GM12892 (cell line): ENCODE data around the gene PRR5.

Source experiments
- DNase-seq: peaks from one replicate; pipeline ENCODE4 v3.0.0; 2011; ENCODE audit not compliant: insufficient read length
- FAIRE-seq: peaks from 2 replicates; lab custom pipeline; 2011; peaks lifted over from hg19 to GRCh38; lab: Jason Lieb, UNC
- POLR2A ChIP-seq: IDR thresholded peaks from 2 replicates; pipeline ENCODE4 v1.6.1; 2011; ENCODE audit warnings: low read depth, low read length, control low read depth
- POLR2AphosphoS5 ChIP-seq: IDR thresholded peaks from 2 replicates; pipeline ENCODE4 v1.6.1; 2011; ENCODE audit warnings: low read depth, low read length, control low read depth
- TAF1 ChIP-seq: IDR thresholded peaks from 2 replicates; pipeline ENCODE4 v1.6.1; 2011; ENCODE audit warnings: low read depth, mild to moderate bottlenecking, control low read depth, low read length, borderline replicate concordance

Gene PRR5

DNA sequence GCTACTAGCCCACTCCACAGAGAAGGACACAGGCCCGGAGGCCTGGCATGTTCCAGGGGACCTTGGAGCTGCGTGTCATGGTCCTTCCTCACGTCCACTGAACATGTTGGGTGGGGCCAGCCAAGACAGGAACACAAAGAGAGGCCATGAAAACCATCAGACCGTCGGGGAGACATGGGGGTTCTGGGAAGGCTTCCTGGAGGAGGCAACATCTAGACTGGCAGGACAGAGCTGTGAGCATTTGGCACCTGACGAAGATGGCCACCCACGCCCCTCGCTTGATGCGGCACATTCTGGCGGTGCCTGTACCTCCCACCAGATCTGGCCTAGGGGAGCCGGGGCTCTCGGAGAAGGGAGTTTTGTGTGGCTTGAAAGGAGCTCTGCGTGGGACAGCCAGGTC lies 25.7 kb downstream of the PRR5 start:
- DNase-seq (no peak), FAIRE-seq (no peak)
- TF ChIP-seq POLR2AphosphoS5 (no peak), TAF1 (no peak), POLR2A (no peak)

DNA sequence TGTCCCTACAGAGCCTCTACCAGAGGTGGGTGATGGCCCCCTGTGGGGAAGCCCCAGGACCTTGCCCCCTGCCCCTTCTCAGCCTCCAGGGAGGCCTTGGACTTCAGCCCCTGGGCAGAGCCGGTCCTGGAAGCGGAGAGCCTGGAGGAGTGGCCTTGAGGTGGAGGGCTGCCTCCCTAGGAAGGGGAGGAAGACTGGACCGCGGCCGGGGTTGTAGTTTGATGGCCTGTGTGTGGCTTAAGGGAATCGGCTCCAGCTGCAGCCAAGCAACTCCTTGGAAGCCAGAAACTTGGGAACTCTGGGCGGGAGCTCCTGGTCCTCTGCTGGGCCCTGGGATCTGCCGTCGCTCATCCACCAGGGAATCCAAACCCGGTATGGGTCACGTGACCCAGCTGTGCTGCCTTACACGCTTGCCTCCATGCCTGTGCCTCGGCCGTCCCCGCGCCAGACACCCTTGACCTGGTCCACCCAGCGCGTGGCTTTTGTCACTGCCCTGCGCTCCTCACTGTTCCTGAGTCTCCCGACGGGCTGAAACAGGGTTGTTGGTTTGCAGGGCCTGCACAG lies 26.8 kb downstream of the PRR5 start:
- TF ChIP-seq POLR2A (no peak), POLR2AphosphoS5 (no peak), TAF1 (no peak)
- no peak for DNase-seq
- no peak for FAIRE-seq

DNA sequence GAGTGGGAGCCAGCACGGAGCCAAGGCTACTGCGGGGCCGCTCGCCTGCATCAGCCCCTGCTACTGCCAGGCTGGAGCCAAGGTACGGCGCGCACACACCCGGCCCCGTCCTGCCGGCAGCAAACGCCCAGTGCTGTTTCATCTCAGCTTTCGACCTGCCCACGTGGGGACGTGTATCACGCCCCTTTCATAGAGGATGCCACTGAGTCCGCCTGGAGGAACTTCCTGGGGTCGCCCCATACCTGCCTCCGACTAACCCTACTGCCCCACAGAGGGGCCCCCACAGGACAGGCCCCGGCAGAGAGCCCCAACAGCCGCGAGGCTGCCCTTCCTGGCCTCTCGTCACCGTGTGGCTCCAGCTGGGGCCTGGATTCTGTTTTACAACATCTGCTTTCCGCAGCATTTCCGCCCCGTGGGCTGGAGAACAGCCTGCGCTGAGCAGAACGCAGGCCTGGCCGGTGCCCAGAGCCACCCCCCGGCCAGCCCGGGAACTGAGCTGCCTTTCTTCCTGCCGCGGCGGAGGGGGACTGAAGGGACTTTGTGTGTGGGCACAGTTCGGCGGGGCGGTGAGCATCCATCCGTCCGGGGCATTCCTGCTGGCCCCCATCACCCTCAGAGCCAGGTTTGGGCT lies 27.5 kb downstream of the PRR5 start:
- no peak for FAIRE-seq
- DNase-seq, result no peak

DNA sequence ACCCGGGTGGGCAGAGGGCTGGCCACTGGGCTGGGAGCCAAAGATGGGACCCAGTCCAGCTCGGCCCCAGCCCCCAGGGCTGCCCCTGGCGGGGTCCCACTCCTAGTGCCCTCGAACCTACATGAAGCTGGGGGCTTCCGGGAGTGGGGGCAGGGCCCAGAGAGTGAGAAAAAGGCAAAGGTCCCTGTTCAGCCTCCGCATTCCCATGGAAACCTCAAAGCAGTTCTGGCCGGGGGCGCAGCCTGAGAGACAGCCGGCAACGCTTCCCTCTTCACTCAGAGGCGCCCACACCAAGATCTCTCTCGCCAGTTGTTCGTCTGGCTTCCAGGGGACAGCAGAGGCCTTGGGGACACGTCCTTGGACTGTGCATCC lies 28.0 kb downstream of the PRR5 start:
- no peak for FAIRE-seq

More for the DNA sequence above, 27.5 kb downstream of the PRR5 start:
- no peak for TF ChIP-seq POLR2A
- no peak for TF ChIP-seq POLR2AphosphoS5
- no peak for TF ChIP-seq TAF1

DNA sequence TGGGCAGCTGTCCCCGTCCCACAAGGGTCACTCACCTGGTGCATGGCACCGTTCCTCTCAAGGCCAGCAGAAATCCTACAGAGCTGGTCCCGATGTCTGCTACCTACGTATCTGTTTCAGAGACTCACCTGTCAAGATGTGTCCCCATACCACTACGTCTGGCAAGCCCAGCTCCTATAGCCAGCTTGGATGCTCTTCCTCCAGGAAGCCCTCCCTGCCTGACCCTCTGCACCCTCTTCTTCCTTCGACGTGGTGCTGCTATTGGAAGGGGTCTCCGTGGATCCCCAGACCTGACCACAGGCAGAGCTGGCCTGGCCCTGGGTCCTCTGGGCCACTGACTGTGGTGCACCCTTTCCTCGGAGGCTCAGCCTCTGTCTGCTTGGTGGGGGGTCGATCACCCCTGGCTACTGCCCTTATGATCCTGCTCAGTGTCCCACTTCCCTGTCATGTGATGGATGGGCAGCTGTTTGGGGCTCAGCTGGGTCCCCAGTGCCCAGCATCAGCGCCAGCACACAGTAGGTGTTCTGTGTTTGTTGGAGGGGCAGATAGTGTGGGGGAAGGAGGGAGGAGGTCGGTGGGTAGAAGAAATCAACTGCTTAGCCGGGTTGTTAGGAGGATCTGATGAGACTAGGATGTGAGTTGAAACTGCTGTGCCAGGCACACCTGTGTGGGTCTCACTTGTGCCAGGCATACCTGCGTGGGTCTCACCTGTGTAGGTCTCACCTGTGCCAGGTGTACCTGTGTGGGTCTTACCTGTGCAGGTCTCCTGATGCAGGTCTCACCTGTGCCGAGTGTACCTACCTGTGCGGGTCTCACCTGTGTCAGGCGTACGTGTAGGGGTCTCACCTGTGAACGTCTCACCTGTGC lies 28.7 kb downstream of the PRR5 start:
- DNase-seq (no peak), FAIRE-seq (no peak)
- no peak for TF ChIP-seq POLR2AphosphoS5

More for the DNA sequence above, 28.0 kb downstream of the PRR5 start:
- DNase-seq, result no peak
- TF ChIP-seq POLR2AphosphoS5 (no peak), POLR2A (no peak), TAF1 (no peak)

DNA sequence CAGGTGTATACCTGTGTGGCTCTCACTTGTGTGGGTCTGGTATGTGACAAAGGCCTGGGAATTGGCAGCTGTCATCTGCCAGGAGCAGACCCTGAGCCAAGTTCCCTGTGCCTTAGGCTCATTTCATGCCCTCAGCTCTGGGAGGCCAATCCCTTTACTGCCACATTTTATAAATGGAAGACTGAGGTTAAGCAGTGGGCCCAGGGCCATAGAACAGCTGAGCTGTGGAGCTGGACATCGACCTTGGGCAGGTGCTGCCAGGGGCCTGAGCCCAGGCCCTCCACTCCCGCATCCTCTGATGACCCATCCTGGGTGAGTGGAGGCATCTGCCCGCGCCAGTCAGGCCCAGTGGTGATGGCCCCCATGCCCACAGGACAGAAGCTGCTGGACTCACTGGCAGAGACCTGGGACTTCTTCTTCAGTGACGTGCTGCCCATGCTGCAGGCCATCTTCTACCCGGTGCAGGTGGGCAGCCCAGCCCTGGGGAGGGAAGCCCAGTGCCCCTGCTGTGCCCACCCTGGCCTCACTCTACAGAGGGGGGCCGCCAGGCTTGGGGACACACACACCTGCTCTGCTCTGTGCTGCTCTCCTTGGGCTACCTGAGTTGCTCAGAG lies 29.5 kb downstream of the PRR5 start:
- DNase-seq (no peak), FAIRE-seq (no peak)
- TF ChIP-seq POLR2AphosphoS5 (no peak), POLR2A (no peak), TAF1 (no peak)

DNA sequence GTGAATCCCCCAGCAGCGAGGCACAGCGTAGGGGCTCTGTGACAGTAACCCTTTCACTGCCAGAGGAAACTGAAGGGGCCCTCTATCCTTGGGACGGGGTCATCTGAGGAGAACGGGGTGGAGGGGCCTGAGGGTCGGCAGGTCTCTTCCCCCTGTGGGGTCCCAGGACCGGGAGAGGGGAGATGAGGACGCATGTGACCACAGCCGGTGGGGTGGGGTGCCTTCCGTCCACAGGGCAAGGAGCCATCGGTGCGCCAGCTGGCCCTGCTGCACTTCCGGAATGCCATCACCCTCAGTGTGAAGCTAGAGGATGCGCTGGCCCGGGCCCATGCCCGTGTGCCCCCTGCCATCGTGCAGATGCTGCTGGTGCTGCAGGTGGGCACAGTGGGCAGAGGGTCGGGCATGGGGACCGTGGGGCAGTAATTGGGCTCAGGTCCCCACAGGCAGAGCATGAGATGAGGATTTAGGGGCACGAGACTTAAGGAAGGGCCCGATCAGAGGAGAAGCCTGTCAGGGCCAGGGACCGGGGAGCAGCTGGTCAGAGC lies 30.1 kb downstream of the PRR5 start:
- DNase-seq (no peak), FAIRE-seq (no peak)
- no peak for TF ChIP-seq POLR2A
- no peak for TF ChIP-seq TAF1
- TF ChIP-seq POLR2AphosphoS5, result no peak

DNA sequence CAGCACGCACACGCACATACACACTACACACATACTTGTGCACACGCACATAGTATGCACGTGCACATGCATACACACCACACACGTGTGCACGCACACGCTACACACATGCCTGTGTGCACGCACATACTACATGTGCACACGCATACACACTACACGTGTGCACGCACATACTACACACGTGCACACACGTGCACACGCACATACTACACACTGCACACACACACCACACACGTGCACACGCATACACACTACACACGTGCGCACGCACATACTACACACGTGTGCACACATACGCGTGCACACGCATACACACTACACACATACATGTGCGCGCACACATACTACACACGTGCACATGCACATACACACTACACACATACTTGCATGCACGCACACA lies 30.7 kb downstream of the PRR5 start:
- DNase-seq, result no peak
- no peak for TF ChIP-seq POLR2AphosphoS5
- TF ChIP-seq TAF1, result no peak
- no peak for TF ChIP-seq POLR2A
- FAIRE-seq, result no peak

DNA sequence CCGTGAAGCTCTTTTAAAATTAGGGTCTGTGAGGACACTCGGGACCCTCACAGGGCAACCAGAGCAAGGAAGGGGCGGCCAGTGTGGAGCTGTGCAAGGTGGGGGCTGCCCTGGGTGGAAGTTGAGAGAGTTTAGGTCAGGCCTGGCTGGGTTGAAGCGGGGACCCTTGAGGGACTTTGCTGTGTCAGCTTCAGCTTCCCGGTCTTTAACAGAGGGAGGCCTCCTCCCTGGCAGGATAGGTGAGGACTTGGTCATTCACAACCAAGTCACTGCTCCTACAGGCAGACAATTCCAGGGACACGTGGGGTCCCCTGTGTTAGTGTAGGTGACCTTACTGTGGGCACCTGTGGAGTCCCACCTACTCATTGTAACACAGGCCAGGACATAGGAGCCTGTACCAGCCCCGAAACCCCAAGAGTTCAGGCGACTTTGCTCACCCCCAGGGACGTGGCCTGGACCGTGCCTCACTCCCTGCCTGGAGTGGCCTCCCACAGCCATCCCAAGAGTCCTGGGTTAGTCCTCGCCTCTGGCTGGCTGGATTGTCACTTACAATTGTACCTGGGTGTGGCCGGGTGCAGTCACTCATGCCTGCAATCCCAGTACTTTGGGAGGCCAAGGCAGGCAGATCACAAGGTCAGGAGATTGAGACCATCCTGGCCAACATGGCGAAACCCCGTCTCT lies 31.6 kb downstream of the PRR5 start:
- FAIRE-seq, result no peak
- TF ChIP-seq TAF1 (no peak), POLR2A (no peak), POLR2AphosphoS5 (no peak)
- DNase-seq, result no peak

DNA sequence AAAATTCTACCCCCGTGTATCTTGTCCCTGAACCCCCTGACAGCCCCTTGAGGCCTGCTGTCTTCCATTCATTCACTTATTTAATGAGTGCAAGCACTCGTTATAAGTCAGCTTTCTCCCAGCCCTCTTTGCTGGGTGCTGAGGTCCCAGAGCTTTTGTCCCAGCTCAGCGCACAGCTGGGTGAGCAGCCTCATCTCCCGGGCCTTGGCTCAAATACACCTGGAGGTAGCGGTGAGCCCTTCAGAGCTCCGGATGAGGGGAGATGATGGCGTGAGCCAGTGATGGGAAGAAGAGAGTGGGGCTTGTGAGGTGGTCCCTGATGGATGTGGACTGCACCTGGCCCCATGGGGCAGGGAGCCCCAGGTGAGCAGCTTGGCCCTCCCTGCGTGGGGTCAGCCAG lies 32.3 kb downstream of the PRR5 start:
- TF ChIP-seq POLR2AphosphoS5, result no peak
- TF ChIP-seq POLR2A, result no peak
- no peak for TF ChIP-seq TAF1
- FAIRE-seq, result no peak

More for the DNA sequence above, 32.3 kb downstream of the PRR5 start:
- no peak for DNase-seq
